ENCODE results near the gene MAJIN.

GRCh38 chr11:64903291-64903833 lies 68.5 kb downstream of the MAJIN start:
- TF ChIP-seq, protein P1, sequence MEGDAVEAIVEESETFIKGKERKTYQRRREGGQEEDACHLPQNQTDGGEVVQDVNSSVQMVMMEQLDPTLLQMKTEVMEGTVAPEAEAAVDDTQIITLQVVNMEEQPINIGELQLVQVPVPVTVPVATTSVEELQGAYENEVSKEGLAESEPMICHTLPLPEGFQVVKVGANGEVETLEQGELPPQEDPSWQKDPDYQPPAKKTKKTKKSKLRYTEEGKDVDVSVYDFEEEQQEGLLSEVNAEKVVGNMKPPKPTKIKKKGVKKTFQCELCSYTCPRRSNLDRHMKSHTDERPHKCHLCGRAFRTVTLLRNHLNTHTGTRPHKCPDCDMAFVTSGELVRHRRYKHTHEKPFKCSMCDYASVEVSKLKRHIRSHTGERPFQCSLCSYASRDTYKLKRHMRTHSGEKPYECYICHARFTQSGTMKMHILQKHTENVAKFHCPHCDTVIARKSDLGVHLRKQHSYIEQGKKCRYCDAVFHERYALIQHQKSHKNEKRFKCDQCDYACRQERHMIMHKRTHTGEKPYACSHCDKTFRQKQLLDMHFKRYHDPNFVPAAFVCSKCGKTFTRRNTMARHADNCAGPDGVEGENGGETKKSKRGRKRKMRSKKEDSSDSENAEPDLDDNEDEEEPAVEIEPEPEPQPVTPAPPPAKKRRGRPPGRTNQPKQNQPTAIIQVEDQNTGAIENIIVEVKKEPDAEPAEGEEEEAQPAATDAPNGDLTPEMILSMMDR (IDR thresholded peaks at IDR 0.05) = no peak
- no peak for TF ChIP-seq POLR2A (IDR thresholded peaks at IDR 0.05)
